Left lung (tissue), 10 donors: ENCODE data around the gene GULP1. TPM values are rescaled to one million over a fixed set of nuclear protein-coding genes. Genes with fewer than 3 reads are reported as not detected.

Experiments
- ATAC-seq: fragments of 200-7000 bp; cut with Tn5 transposase; one replicate; pipeline ENCODE4 v1.9.1; 2020; ENCODE audit warnings: moderate library complexity
- DNase-seq, 4 donors: peaks; one replicate each; pipeline ENCODE4 v3.0.0-alpha.2; 2013 to 2020
- H3K27ac ChIP-seq, 2 donors: fragments of 200-600 bp; sonication (generic) in 1 of 2; one replicate each; pipeline versions ENCODE4 v1.5.0 to v1.8.0; 2020 to 2021
- H3K27me3 ChIP-seq, 2 donors: fragments of 200-600 bp; sonication (generic) in 1 of 2; one replicate each; pipeline versions ENCODE4 v1.5.0 to v1.8.0; 2020 to 2021
- H3K36me3 ChIP-seq, 2 donors: fragments of 200-600 bp; sonication (generic) in 1 of 2; one replicate each; pipeline versions ENCODE4 v1.5.0 to v1.8.0; 2020 to 2021
- H3K4me1 ChIP-seq, 2 donors: fragments of 200-600 bp; one replicate each; pipeline ENCODE4 v1.8.0; 2021
- H3K4me3 ChIP-seq, 2 donors: fragments of 200-600 bp; sonication (generic) in 1 of 2; one replicate each; pipeline versions ENCODE4 v1.5.0 to v1.8.0; 2020 to 2021; ENCODE audit warnings: mild to moderate bottlenecking in 1 of 2
- H3K9me3 ChIP-seq, 2 donors: fragments of 200-600 bp; sonication (generic) in 1 of 2; one replicate each; pipeline versions ENCODE4 v1.5.0 to v1.8.0; 2020 to 2021
- CTCF ChIP-seq, 2 donors: fragments of 200-600 bp; sonication (generic) in 1 of 2; IDR thresholded peaks; one replicate each; pipeline versions ENCODE4 v1.5.0 to v1.8.0; 2021; ENCODE audit warnings: antibody characterized with exemption in 2 of 2
- intact Hi-C, 2 donors: fragments of 100-400 bp; cut with DNase I; formaldehyde crosslinking; loops; one replicate each; pipeline versions ENCODE4 v1.11.2 to v1.14.2; 2022
- polyA plus RNA-seq, 6 donors: library from polyadenylated mRNA; unstranded; fragments of 120-200 nt; gene quantifications; one replicate each; pipeline ENCODE4 v1.2.1, GENCODE V29; 2013; ENCODE audit not compliant: insufficient read length in 6 of 6
- total RNA-seq, 2 donors: library from RNA; stranded (reverse); fragmentation: NEBNext Ultra II Directional; extraction: Animal tissue kit (Norgen Biotek cat#: 25700); gene quantifications; one replicate each; pipeline ENCODE4 v1.2.1, GENCODE V29; 2021
- donor health status: DM: no; HTN: yes; CAD: no.
- donor health status: DM: no; HTN: no; CAD: no.

Gene GULP1
- total and polyA plus RNA-seq, 8 donors = 27.5 to 120 (median 85.4) TPM

DNA sequence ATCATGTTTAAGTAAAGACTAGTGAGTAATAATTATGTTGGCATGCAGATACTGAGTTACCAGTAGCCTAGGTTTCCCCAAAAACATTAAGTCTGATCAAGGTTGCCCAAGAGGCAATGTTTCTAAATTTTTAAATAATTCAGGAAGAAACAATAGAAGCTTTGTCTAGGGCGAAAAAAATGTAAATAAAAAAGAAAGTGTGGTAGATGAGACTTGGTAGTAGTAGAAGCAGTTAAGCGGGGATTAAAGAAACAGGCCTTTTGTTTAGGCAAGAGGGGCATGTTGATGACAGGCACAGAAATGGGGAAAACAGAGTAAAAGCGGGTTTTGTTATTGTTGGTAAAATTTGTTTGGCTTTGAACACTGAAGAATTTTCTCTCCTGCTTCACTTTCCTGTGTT, 97.2 kb downstream of the GULP1 start:
- no peaks in the 10 kb centered on the region for H3K4me1 ChIP-seq
- no peak overlapping the region for H3K4me3 ChIP-seq
- no peaks in the 10 kb centered on the region for H3K27me3 ChIP-seq
- TF ChIP-seq CTCF (IDR thresholded peaks at IDR 0.05) = no peak
- no peak overlapping the region for H3K27ac ChIP-seq
- H3K36me3 ChIP-seq = peaks cover 0 to 10% of the 10 kb centered on the region in 2 donors
- peaks cover 0 to 48% of the 10 kb centered on the region in 2 donors for H3K9me3 ChIP-seq
- ATAC-seq (no peak), DNase-seq (no peak)
- intact Hi-C loops = no loop called here

GRCh38 chr2:188391354-188391753, 99.7 kb downstream of the GULP1 start:
- ATAC-seq (no peak), DNase-seq (no peak)
- H3K4me3 ChIP-seq = no peak overlapping the region
- H3K27ac ChIP-seq = no peak overlapping the region
- intact Hi-C loops = no loop called here
- no peaks in the 10 kb centered on the region for H3K4me1 ChIP-seq
- no peak for TF ChIP-seq CTCF (IDR thresholded peaks at IDR 0.05)
- H3K9me3 ChIP-seq = peaks cover 0 to 35% of the 10 kb centered on the region in 2 donors
- no peaks in the 10 kb centered on the region for H3K27me3 ChIP-seq
- no peaks in the 10 kb centered on the region for H3K36me3 ChIP-seq

DNA sequence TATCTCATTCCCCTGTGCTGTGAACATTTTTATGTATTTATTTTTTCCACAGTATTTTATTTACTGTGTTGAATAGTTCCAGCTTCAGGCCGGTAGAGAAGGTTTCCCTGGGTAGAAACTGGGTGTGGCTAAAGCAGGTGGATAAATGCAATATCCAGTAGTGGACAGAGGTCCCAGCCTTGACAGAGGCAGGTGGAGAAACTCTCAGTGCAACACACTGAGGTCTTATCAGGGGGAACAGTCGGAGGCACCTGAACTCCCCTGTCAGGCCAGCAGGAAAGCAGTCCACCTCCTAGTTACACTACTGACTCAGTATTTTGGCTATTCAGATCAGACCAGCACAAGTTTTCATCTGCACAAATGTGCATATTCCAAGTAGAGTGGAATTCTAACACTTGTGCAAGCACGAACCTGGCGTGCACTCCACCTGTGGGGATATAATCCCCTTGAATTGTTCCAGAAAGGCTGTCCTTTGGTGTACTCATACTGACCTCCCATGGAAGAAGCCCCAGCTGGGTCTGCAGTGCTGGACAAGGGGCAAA, 103.3 kb downstream of the GULP1 start:
- ATAC-seq = peak; percentile 25
- no peaks in the 10 kb centered on the region for H3K36me3 ChIP-seq
- H3K27ac ChIP-seq = no peak overlapping the region
- intact Hi-C loops = no loop called here
- H3K9me3 ChIP-seq = peaks cover 0 to 40% of the 10 kb centered on the region in 2 donors
- H3K4me3 ChIP-seq = no peak overlapping the region
- H3K27me3 ChIP-seq = no peaks in the 10 kb centered on the region
- DNase-seq = no peak
- no peaks in the 10 kb centered on the region for H3K4me1 ChIP-seq
- TF ChIP-seq CTCF (IDR thresholded peaks at IDR 0.05) = no peak

DNA sequence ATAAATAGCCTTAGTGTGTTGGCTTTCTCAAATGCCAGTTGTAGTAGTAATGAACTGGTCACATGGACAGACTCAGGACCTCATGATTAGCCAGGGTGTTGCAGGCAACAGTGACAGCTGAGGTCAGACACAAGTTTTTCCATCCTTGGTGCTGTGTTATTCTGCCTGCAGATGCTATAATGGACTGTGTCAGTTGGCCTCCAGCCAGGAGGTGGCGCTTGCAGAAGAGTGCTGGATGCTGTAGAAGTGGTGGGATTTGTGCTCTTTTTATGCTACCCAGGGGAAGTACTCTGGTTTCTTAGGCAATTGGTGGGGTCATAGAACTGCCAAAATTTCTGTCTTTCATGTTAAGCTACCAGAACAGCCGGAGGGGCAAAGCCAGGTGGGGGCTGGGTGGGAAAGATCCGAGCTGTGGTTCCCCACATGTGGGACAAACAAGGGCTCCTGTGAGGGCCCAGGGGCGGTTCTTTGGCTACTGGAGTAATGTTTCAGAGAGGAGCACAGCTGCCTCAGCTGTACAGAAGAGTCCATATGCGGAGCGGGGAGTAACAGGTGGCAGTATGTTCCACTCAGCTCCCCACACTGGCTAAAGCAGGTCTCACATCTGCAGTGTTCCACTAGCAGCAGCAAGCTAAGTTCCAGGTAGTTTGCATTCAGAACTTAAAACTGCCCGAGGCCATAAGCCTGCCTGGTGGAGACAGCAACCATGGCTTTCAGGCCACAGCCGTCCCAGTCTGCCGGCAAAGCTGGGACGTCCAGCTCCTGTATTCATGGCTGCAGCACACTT, 104.4 kb downstream of the GULP1 start:
- no peaks in the 10 kb centered on the region for H3K4me1 ChIP-seq
- H3K27me3 ChIP-seq = no peaks in the 10 kb centered on the region
- peaks cover 0 to 29% of the 10 kb centered on the region in 2 donors for H3K9me3 ChIP-seq
- intact Hi-C loops = no loop called here
- no peak overlapping the region for H3K4me3 ChIP-seq
- TF ChIP-seq CTCF (IDR thresholded peaks at IDR 0.05) = no peak
- H3K36me3 ChIP-seq = no peaks in the 10 kb centered on the region
- ATAC-seq (no peak), DNase-seq (no peak)
- no peak overlapping the region for H3K27ac ChIP-seq

GRCh38 chr2:188399159-188399558, 107.5 kb downstream of the GULP1 start:
- Histone ChIP-seq H3K9me3 (peaks cover 0 to 5% of the 10 kb centered on the region in 2 donors), H3K27ac (no peak overlapping the region), H3K4me3 (no peak overlapping the region), H3K36me3 (no peaks in the 10 kb centered on the region), H3K27me3 (no peaks in the 10 kb centered on the region), H3K4me1 (no peaks in the 10 kb centered on the region)
- intact Hi-C loops = no loop called here
- DNase-seq (no peak), ATAC-seq (no peak)
- no peak for TF ChIP-seq CTCF (IDR thresholded peaks at IDR 0.05)
